Panc1 (cell line): ENCODE measurements around the gene PCDHA6.

ENCODE experiments used
- CTCF ChIP-seq: fragments of 450-650 bp; IDR thresholded peaks from 2 replicates; pipeline ENCODE4 v1.5.1; 2017; ENCODE audit warnings: mild to moderate bottlenecking
- TCF7L2 ChIP-seq: IDR thresholded peaks from 2 replicates; pipeline ENCODE4 v1.6.1; 2011; ENCODE audit warnings: mild to moderate bottlenecking, low read depth, low read length, inconsistent platforms

- TF ChIP-seq CTCF (peak; percentile 71), TCF7L2 (no peak)
These were observed 13.5 kb downstream of the PCDHA6 start, which contains the start of gene PCDHA8 for GRCh38 chr5:140840978-140841962.
